H1 (cell line): Measurements from ENCODE around the gene ACCSL.

Experiments used
- BCL11A ChIP-seq, 2 experiments: IDR thresholded peaks; one replicate each; pipeline ENCODE4 v1.6.1; 2011; ENCODE audit warnings: low read depth in 2 of 2, low read length in 2 of 2, mild to moderate bottlenecking in 2 of 2
- POLR2AphosphoS5 ChIP-seq: IDR thresholded peaks from 2 replicates; pipeline ENCODE4 v1.6.1; 2011; ENCODE audit warnings: low read depth, low read length
- TF ChIP-seq, protein P1 (sequence below), 3 experiments: IDR thresholded peaks; 1 replicate in 2 of 3; 2 replicates in 1 of 3; pipeline versions ENCODE4 v1.5.1 to v1.6.1; 2011; ENCODE audit warnings: low read length in 3 of 3, mild to moderate bottlenecking in 3 of 3, inconsistent platforms in 2 of 3, low read depth in 1 of 3, moderate library complexity in 1 of 3; ENCODE audit not compliant: insufficient read depth in 1 of 3; ENCODE audit errors: control extremely low read depth in 1 of 3

DNA sequence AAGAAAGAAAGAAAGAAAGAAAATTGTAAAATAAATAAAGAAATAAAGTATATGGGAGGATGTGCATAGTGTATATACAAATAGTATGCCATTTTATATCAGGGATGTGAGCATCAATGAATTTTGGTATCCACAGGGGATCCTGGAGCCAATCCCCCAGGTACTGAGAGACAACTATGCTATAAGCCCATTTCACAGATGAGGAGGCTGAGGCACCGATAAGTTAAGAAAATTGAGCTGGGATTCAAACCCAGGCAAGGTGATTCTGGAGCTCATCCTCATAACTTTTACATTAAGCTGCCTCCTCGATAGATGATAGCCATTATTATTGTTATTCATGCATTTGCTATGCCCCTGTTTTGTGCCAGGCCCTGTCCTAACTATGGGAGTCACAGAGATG lies 47.0 kb upstream of the ACCSL start:
- TF ChIP-seq, protein P1, sequence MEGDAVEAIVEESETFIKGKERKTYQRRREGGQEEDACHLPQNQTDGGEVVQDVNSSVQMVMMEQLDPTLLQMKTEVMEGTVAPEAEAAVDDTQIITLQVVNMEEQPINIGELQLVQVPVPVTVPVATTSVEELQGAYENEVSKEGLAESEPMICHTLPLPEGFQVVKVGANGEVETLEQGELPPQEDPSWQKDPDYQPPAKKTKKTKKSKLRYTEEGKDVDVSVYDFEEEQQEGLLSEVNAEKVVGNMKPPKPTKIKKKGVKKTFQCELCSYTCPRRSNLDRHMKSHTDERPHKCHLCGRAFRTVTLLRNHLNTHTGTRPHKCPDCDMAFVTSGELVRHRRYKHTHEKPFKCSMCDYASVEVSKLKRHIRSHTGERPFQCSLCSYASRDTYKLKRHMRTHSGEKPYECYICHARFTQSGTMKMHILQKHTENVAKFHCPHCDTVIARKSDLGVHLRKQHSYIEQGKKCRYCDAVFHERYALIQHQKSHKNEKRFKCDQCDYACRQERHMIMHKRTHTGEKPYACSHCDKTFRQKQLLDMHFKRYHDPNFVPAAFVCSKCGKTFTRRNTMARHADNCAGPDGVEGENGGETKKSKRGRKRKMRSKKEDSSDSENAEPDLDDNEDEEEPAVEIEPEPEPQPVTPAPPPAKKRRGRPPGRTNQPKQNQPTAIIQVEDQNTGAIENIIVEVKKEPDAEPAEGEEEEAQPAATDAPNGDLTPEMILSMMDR (IDR thresholded peaks at IDR 0.05; ENCODE audit: control extremely low read depth in 1 of 3, insufficient read depth in 1 of 3, low read depth in 1 of 3, low read length in 3 of 3): no peak
- no peak for TF ChIP-seq POLR2AphosphoS5
- no peak for TF ChIP-seq BCL11A (IDR thresholded peaks at IDR 0.05; ENCODE audit: low read depth in 2 of 2, low read length in 2 of 2)
